ENCODE data around the gene LDHB.
"Not testable (repeated sequence)": the region's sequence is repeated elsewhere in the genome, so short reads cannot be mapped to it uniquely, and the experiment has no call there.

Gene LDHB

DNA sequence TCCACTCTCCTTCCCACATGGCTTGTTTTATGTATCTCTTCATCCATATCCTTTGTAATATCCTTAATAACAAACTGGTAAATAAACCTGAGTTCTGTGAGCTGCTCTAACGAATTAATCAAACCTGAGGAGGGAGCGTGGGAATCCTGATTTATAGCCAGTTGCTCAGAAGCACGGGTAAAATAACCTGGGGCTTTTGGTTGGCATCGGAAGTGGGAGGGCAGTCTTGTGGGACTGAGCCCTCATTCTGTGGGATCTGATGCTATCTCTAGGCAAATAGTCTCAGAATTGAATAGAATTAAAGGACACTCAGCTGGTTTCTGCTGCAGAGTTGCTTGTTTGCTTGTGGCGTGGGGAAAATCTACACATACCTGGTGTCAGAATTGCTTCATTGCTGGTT is 17.5 kb upstream of the LDHB start:
- no peak overlapping the region for H3K27ac Mint-ChIP-seq
- H3K27me3 Mint-ChIP-seq, result no peaks in the 10 kb centered on the region
- DNase-seq, result no peak
- H3K4me3 Mint-ChIP-seq, result no peak overlapping the region
- no peaks in the 10 kb centered on the region for H3K9me3 Mint-ChIP-seq
- peaks cover 45% of the 10 kb centered on the region for H3K4me1 Mint-ChIP-seq
- ATAC-seq, result no peak

DNA sequence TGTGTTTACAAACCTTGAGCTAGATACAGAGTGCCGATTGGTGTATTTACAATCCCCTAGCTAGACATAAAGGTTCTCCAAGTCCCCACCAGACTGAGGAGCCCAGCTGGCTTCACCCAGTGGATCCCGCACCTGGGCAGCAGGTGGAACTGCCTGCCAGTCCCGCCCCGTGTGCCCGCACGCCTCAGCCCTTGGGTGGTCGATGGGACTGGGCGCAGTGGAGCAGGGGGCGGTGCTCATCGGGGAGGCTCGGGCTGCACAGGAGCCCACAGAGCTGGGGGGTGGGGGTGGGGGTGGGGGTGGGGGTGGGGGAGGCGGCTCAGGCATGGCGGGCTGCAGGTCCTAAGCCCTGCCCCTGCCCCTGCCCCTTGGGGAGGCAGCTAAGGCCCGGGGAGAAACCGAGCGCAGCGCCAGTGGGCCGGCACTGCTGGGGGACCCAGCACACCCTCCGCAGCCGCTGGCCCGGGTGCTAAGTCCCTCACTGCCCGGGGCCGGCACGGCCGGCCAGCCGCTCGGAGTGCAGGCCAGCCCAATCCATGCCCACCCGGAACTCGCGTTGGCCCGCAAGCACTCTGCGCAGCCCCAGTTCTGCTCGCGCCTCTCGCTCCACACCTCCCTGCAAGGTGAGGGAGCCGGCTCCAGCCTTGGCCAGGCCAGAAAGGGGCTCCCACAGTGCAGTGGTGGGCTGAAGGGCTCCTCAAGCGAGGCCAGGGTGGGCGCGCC is 16.3 kb upstream of the LDHB start:
- not testable (repeated sequence) for H3K27ac Mint-ChIP-seq, DNase-seq, H3K9me3 Mint-ChIP-seq, H3K4me3 Mint-ChIP-seq, H3K27me3 Mint-ChIP-seq, ATAC-seq
- peaks cover 38% of the 10 kb centered on the region for H3K4me1 Mint-ChIP-seq

DNA sequence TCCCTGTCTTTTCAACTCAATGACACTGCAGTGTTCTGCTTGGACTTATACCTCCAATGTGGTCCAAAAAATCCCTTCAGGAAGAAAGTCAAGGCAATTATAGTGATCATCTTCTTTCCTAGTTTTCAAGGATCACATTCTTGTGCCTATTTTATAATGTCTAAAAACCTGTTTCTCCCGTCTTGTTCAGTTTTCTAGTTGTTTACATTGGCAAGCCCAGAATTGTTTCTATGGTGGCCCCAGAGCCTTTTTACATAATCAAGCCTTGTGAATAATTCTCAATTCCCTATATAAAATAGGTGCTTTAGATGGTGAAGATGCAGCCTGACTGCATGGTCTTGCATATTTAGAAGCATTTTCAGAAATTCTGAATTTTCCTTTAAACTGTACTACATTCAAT is 14.5 kb upstream of the LDHB start:
- H3K27ac Mint-ChIP-seq, result no peak overlapping the region
- no peak overlapping the region for H3K4me3 Mint-ChIP-seq
- ATAC-seq, result no peak
- no peak for DNase-seq
- no peaks in the 10 kb centered on the region for H3K27me3 Mint-ChIP-seq
- no peaks in the 10 kb centered on the region for H3K9me3 Mint-ChIP-seq
- peaks cover 19% of the 10 kb centered on the region for H3K4me1 Mint-ChIP-seq

DNA sequence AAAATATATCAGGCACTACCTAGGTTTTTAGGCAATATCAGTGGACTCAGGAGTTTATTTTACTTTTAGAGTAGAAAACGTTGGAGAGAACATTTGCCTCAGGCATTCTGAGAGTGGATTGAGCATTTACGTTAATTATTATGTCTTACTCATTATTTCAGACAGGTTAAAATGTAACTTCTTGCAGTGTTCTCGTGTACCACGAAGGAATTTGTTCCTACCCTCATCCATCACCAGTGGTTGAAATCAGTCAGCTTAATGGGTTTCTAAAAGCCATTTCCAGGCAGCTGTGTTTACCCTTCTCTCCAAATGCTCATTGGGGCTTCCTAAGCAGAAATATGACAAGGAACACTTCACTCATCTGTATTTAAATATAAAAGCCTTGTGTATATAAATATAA is 9.1 kb upstream of the LDHB start:
- H3K4me1 Mint-ChIP-seq, result no peaks in the 10 kb centered on the region
- DNase-seq (no peak), ATAC-seq (no peak)
- no peak overlapping the region for H3K4me3 Mint-ChIP-seq
- H3K9me3 Mint-ChIP-seq, result no peaks in the 10 kb centered on the region
- H3K27me3 Mint-ChIP-seq, result no peaks in the 10 kb centered on the region
- H3K27ac Mint-ChIP-seq, result no peak overlapping the region

DNA sequence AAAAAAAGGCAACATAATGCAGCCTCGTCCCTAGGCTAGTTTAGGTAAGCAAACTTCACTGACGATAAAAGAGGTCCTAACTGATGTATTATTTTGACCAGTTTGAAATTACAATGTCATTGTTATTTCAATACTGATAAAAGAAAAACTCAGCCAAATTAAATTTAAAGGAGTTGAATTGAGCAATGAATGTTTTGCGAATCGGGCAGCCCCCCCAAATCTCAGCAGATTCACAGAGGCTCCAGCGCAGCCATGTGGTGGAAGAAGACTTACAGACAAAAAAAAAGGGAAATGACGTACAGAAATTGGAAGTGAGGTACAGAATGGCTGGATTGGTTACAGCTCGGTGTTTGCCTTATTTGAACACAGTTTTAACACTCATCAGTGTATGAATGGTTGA is 8.2 kb upstream of the LDHB start:
- DNase-seq (no peak), ATAC-seq (no peak)
- Mint-ChIP-seq H3K27me3 (no peaks in the 10 kb centered on the region), H3K4me1 (no peaks in the 10 kb centered on the region), H3K4me3 (no peak overlapping the region), H3K9me3 (no peaks in the 10 kb centered on the region), H3K27ac (no peak overlapping the region)

DNA sequence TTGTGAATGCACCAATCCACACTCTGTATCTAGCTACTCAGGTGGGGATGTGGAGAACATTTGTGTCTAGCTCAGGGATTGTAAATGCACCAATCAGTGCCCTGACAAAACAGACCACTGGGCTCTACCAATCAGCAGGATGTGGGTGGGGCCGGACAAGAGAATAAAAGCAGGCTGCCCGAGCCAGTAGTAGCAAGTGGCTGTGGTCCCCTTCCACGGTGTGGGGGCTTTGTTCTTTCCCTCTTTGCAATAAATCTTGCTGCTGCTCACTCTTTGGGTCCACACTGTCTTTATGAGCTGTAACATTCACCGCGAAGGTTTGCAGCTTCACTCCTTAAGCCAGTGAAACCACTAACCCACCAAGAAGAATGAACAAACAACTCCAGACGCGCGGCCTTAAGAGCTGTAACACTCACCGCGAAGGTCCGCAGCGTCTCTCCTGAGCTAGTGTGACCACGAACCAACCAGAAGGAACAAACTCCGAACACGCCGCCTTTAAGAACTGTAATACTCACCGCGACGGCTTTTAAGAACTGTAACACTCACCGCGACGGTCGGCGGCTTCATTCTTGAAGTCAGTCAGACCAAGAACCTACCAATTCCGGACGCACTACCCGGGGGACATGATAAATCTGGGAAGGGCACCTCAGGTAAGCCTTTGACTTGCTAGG is 4.6 kb upstream of the LDHB start:
- no peaks in the 10 kb centered on the region for H3K27me3 Mint-ChIP-seq
- no peak for DNase-seq
- H3K4me1 Mint-ChIP-seq, result peaks cover 10% of the 10 kb centered on the region
- H3K27ac Mint-ChIP-seq, result no peak overlapping the region
- no peak for ATAC-seq
- H3K4me3 Mint-ChIP-seq, result no peak overlapping the region
- no peaks in the 10 kb centered on the region for H3K9me3 Mint-ChIP-seq

DNA sequence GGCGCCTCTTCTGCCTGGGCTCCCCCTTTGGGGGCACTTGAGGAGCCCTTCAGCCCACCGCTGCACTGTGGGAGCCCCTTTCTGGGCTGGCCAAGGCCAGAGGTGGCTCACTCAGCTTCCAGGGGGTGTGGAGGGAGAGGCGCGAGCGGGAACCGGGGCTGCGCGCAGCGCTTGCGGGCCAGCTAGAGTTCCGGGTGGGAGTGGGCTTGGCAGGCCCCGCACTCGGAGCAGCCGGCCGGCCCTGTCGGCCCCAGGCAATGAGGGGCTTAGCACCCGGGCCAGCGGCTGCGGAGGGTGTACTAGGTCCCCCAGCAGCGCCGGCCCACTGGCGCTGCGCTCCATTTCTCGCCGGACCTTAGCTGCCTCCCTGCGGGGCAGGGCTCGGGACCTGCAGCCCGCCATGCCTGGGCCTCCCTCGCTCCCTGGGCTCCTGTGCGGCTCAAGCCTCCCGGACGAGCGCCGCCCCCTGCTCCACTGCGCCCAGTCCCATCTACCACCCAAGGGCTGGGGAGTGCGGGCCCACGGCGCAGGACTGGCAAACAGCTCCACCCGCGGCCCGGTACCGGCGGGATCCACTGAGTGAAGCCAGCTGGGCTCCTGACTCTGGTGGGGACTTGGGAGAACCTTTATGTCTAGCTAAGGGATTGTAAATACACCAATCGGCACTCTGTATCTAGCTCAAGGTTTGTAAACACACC is 3.9 kb upstream of the LDHB start:
- not testable (repeated sequence) for DNase-seq, H3K27me3 Mint-ChIP-seq, H3K4me3 Mint-ChIP-seq, ATAC-seq, H3K9me3 Mint-ChIP-seq, H3K27ac Mint-ChIP-seq
- H3K4me1 Mint-ChIP-seq, result peaks cover 10% of the 10 kb centered on the region

DNA sequence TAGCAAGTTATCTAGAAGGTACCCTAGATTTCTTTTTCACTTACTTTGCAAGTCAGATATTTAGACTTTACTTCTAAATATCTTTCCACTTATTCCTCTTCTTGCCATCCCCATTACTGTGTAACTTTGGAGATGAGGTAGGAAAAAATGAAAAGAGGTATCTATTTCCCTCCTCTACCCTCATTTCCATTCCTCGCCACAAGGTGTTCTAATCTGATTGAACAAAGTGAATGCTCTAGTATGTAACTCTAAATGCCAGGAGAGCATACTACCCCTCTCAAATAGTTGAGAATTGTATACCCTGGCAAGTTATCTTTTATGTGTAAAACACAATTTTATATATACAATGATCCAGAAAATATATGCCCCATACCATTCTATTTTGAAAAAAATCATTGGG is 1.7 kb upstream of the LDHB start:
- H3K27me3 Mint-ChIP-seq, result no peaks in the 10 kb centered on the region
- no peak for DNase-seq
- H3K4me3 Mint-ChIP-seq, result no peak overlapping the region
- no peak for ATAC-seq
- no peak overlapping the region for H3K27ac Mint-ChIP-seq
- peaks cover 23% of the 10 kb centered on the region for H3K4me1 Mint-ChIP-seq
- no peaks in the 10 kb centered on the region for H3K9me3 Mint-ChIP-seq

DNA sequence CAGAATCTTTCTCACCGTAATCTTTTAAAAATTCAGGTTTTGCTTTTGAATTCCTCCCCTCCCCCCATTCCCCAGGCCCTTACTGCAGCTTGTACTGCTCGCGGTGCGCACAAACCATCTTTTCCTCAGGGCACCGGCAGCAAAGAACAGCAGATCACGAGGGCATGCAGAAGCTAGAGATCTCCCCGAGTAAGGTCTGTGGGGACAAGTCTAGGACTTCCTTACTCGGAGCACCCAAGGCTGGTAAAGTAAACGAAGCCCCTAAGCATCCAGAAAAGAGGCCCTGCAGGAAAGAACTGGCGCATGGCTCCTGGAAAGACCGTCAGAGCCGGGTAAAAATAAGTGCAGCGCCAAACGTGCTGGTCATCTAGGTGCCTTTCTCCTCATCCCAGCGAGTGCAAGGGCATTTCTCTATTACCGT is 727 bp downstream of the LDHB start:
- peaks cover 46% of the 10 kb centered on the region for H3K4me1 Mint-ChIP-seq
- ATAC-seq (peak; percentile 43), DNase-seq (peak; percentile 32 to 51)

DNA sequence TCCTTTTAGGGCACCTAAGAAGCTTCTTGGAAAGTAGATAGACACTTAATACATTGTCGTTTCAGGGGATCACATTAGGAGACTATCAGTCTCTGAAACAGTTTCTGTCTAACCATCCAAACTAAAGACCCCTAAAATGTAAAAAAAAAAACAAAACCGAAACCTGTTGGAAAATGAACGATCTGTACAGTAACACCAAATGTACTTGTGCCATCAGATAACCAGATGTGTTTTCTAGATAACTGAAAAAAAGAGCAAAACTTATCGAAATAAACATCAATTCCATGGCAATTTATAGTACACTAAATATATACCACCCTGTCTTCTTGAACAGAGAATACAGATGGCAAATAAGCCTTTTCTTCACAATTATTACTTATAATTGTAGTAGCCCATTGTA is 2.1 kb downstream of the LDHB start:
- no peaks in the 10 kb centered on the region for H3K9me3 Mint-ChIP-seq
- no peaks in the 10 kb centered on the region for H3K27me3 Mint-ChIP-seq
- no peak for ATAC-seq
- H3K27ac Mint-ChIP-seq, result peak overlapping the region; percentile 80 to 94
- H3K4me1 Mint-ChIP-seq, result peaks cover 60% of the 10 kb centered on the region
- H3K4me3 Mint-ChIP-seq, result peak overlapping the region; percentile 98
- DNase-seq, result no peak

More for the DNA sequence above, 727 bp downstream of the LDHB start:
- no peaks in the 10 kb centered on the region for H3K9me3 Mint-ChIP-seq
- H3K27me3 Mint-ChIP-seq, result no peaks in the 10 kb centered on the region
- peak overlapping the region; percentile 98 for H3K4me3 Mint-ChIP-seq
- peak overlapping the region; percentile 99 for H3K27ac Mint-ChIP-seq

DNA sequence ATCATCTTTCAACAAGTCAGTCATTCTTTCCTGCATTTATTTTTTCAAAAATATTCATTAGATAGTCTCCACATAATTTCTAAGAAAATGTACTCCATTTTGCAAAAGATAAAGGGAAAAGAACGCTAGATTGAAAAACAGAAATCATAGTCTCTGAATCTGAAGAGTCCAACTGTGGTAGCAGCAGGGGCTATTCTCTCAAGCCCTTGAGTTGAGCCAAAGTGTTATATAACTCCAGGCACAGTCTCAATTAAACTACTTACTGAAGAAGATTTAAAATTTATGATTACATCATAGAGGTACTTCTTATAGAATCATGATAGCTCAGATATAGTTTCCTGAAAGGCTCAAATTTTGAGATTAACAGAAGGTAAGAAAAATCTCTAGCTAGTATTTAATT is 5.8 kb downstream of the LDHB start:
- DNase-seq (no peak), ATAC-seq (no peak)
- no peaks in the 10 kb centered on the region for H3K27me3 Mint-ChIP-seq
- H3K4me3 Mint-ChIP-seq, result peak overlapping the region; percentile 29 to 35
- peak overlapping the region in 1 of 2 donors; percentile 6 for H3K27ac Mint-ChIP-seq
- H3K9me3 Mint-ChIP-seq, result no peaks in the 10 kb centered on the region
- H3K4me1 Mint-ChIP-seq, result peaks cover 82% of the 10 kb centered on the region

DNA sequence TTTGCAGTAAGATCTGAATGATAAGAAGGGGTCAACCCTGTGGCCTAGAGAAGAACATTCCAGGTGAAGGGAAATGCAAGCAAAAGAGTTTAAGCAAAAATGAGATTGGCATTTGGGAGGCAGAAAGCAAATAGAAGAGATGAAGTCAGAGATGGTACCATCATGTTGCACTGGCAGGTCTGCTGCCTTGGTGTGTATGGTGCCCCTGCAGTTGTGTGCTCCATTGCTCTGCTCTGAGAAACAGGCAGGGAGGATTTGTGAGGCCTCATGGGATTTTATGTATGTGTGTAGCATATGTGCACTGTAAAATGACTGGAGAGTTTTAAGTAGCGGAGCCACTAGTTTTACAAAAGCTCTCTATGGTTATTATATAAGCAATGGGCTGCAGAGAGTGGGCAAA is 6.6 kb downstream of the LDHB start:
- peak overlapping the region; percentile 5 to 40 for H3K4me3 Mint-ChIP-seq
- H3K27me3 Mint-ChIP-seq, result no peaks in the 10 kb centered on the region
- peak overlapping the region in 1 of 2 donors; percentile 0 for H3K27ac Mint-ChIP-seq
- ATAC-seq (no peak), DNase-seq (no peak)
- peaks cover 87% of the 10 kb centered on the region for H3K4me1 Mint-ChIP-seq
- H3K9me3 Mint-ChIP-seq, result no peaks in the 10 kb centered on the region

DNA sequence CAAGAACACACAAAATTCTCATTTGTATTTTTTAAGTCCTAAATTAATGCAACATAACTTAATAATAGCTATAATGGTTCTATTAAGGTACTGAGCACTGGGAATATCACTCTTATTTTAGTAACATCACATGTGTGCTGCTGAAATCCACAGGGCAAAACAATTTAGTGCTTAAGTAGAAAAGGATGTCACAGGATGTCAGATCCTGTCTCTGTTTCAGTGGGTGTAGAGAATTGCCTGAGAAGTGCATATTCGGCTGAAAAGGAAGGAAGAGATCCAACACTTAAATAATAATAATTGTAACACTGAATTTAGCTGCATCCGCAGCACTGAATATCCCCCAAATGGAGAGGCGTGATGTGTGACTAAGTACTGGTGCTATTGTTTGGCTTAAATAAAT is 8.6 kb downstream of the LDHB start:
- ATAC-seq, result no peak

DNA sequence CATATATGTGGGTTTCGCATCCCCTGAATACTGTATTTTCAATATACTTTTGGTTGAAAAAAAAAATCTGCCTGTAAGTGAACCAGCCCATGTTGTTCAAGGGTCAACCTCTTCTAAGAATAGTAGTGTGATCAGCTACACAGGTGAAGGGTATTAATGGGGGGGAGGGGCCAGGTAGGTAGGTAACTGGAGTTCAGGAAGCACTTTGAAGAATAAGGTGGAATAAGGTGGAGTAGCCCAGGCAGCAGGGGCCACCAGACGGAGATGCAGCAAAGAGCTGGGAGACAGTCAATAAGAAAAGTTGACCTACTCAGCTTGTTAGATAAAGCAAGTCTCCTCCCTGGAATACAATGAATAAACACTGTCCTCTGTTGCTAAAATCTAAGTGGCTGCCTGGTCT is 9.3 kb downstream of the LDHB start:
- Mint-ChIP-seq H3K4me3 (no peak overlapping the region), H3K4me1 (peaks cover 90% of the 10 kb centered on the region), H3K27me3 (no peaks in the 10 kb centered on the region), H3K27ac (no peak overlapping the region), H3K9me3 (no peaks in the 10 kb centered on the region)
- no peak for DNase-seq
- ATAC-seq, result no peak

More for the DNA sequence above, 8.6 kb downstream of the LDHB start:
- Mint-ChIP-seq H3K9me3 (no peaks in the 10 kb centered on the region), H3K27ac (peak overlapping the region in 1 of 2 donors; percentile 53), H3K4me1 (peaks cover 89% of the 10 kb centered on the region), H3K4me3 (peak overlapping the region in 1 of 2 donors; percentile 7), H3K27me3 (no peaks in the 10 kb centered on the region)
- no peak for DNase-seq

DNA sequence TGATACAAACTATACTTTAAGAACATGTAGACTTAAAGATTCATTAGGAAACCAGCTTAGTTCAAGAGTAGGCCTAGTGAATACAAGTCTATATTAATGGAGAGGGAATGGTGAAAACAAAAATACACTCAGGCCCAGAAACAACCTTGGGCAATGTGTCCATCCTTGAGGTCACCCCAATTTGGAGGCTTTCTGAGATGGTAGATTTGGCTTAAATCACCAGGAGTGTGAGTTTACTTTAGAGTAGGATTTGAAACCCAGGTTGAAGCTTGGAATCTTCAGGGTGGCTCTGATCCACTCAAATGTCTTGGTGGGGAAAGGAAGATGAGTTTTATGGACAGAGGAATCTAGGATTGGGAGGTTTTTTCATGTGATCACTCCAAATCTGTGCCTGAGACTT is 10.5 kb downstream of the LDHB start:
- ATAC-seq, result no peak
- Mint-ChIP-seq H3K27ac (no peak overlapping the region), H3K4me1 (peaks cover 86% of the 10 kb centered on the region), H3K9me3 (no peaks in the 10 kb centered on the region), H3K4me3 (peak overlapping the region in 1 of 2 donors; percentile 1), H3K27me3 (no peaks in the 10 kb centered on the region)
- DNase-seq, result no peak

DNA sequence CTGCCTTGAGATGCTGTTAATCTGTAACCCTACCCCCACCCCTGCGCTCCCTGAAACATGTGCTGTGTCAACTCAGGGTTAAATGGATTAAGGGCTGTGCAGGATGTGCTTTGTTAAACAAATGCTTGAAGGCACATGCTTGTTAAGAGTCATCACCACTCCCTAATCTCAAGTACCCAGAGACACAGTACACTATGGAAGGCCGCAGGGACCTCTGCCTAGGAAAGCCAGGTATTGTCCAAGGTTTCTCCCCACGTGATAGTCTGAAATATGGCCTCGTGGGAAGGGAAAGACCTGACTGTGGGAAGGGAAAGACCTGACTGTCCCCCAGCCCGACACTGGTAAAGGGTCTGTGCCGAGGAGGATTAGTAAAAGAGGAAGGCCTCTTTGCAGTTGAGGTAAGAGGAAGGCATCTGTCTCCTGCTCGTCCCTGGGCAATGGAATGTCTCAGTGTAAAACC is 12.6 kb downstream of the LDHB start:
- Mint-ChIP-seq H3K4me3 (peak overlapping the region; percentile 27 to 41), H3K4me1 (peaks cover 79% of the 10 kb centered on the region), H3K27ac (peak overlapping the region; percentile 76 to 91)

More for the DNA sequence above, 12.6 kb downstream of the LDHB start:
- not testable (repeated sequence) for ATAC-seq, H3K27me3 Mint-ChIP-seq, H3K9me3 Mint-ChIP-seq, DNase-seq

All from stimulated activated naive CD8-positive, alpha-beta T cell treated with anti-CD3 and anti-CD28 coated beads, Interleukin-15, amount 100 ng/mL, for 72 hours (primary cell).